Measurements from ENCODE around the gene EGLN3. TPM values are rescaled to one million over a fixed set of nuclear protein-coding genes. Genes with fewer than 3 reads are reported as not detected.
A peak's percentile ranks its signal among the peaks of the same experiment; 100 is the strongest.

EGLN3 gene
- total and polyA plus RNA-seq, 2 of the 13 experiments (the other 11 are each of a cell fraction or from before 2014, with no cell fraction given) = 0.18 to 27.3 TPM

- TF ChIP-seq EP300 (IDR thresholded peaks at IDR 0.05; ENCODE audit: low read depth in 2 of 2, low read length in 2 of 2) = peak in 1 of 2 experiments; percentile 46; a peak in 1 of 4 replicates
- TF ChIP-seq EP300 (CRISPR knock-in tag; IDR thresholded peaks at IDR 0.05; ENCODE audit: borderline replicate concordance) = no peak
- TF ChIP-seq ZKSCAN1 (IDR thresholded peaks at IDR 0.05; ENCODE audit: low read length) = no peak
- no peak for TF ChIP-seq ONECUT2 (CRISPR knock-in tag; IDR thresholded peaks at IDR 0.05)
- 0 out of 2 replicates have a peak, but pooled peaks have one; percentile 2 for TF ChIP-seq KAT2B (IDR thresholded peaks at IDR 0.05; ENCODE audit: borderline replicate concordance, low read depth, low read length)
Measured at GRCh38 chr14:33922125-33922524, 28.7 kb downstream of the EGLN3 start (continued).

GRCh38 chr14:33918256-33918655, 32.6 kb downstream of the EGLN3 start:
- H3K9me3 ChIP-seq (ENCODE audit: low read length) = no peaks in the 10 kb centered on the region
- FAIRE-seq (no peak), DNase-seq (ENCODE audit: low spot score) (no peak), ATAC-seq (no peak)
- no peaks in the 10 kb centered on the region for H3K4me1 ChIP-seq (ENCODE audit: insufficient read depth, low read length)
- intact Hi-C loops (cut with micrococcal nuclease; ENCODE audit: unreplicated experiment) = no loop called here
- no peak overlapping the region for H3K4me2 ChIP-seq (ENCODE audit: low read depth, low read length)
- H3K27ac ChIP-seq (ENCODE audit: extremely low read length, insufficient read depth, low read length) = no peak overlapping the region
- H3K27me3 ChIP-seq (ENCODE audit: control insufficient read depth in 1 of 2, insufficient read depth in 2 of 2, low read length in 2 of 2) = no peaks in the 10 kb centered on the region
- POLR2A ChIA-PET = interaction anchor here (1.7 kb wide), 1 partner anchor 9 kb away, joined by 3 read pairs; no protein-coding TSS in a partner anchor
- no TSS peak for BruUV-seq (replicated peaks)
- H2AFZ ChIP-seq (ENCODE audit: low read length) = no peak overlapping the region
- 28% methylated on average over 3 of the region's 3 CpGs for WGBS (ENCODE audit: low lambda C conversion rate)
- no peak overlapping the region for H3K9ac ChIP-seq (ENCODE audit: insufficient read depth, low read depth, low read length)
- H3K4me3 ChIP-seq (replicated peaks in 1 of 3; ENCODE audit: insufficient read depth in 1 of 3, low read depth in 2 of 3, low read length in 3 of 3) = no peak overlapping the region
- CTCF ChIA-PET (ENCODE audit: low intra/inter-chr PET ratio, low total read pairs) = no interaction called here
- in situ Hi-C loops (cut with HindIII; ENCODE audit: extremely low pct_ligation_motif_present, low pct_unique_long_range_greater_than_20kb) = no loop called here
- H3K36me3 ChIP-seq (replicated peaks in 1 of 2; ENCODE audit: control insufficient read depth in 1 of 2, insufficient read depth in 2 of 2, low read length in 2 of 2) = no peaks in the 10 kb centered on the region
- TF ChIP-seq MBD4 (IDR thresholded peaks at IDR 0.05; ENCODE audit: borderline replicate concordance, low read length) (peak; percentile 24; the same call in 1 of the 2 replicates), NBN (conservative IDR thresholded peaks at IDR 0.05) (no peak), ZFP37 (CRISPR knock-in tag; IDR thresholded peaks at IDR 0.05; ENCODE audit: borderline replicate concordance) (0 out of 2 replicates have a peak, but pooled peaks have one; percentile 27)
- H3K79me2 ChIP-seq (ENCODE audit: insufficient read depth, low read length) = no peaks in the 10 kb centered on the region
- no peaks in the 10 kb centered on the region for H4K20me1 ChIP-seq (ENCODE audit: insufficient read depth, low read length)

GRCh38 chr14:33917661-33918060, 33.2 kb downstream of the EGLN3 start:
- FAIRE-seq (no peak), ATAC-seq (no peak), DNase-seq (ENCODE audit: low spot score) (no peak)
- Histone ChIP-seq H3K4me1 (ENCODE audit: insufficient read depth, low read length) (no peaks in the 10 kb centered on the region), H2AFZ (ENCODE audit: low read length) (no peak overlapping the region), H4K20me1 (ENCODE audit: insufficient read depth, low read length) (no peaks in the 10 kb centered on the region), H3K27me3 (ENCODE audit: control insufficient read depth in 1 of 2, insufficient read depth in 2 of 2, low read length in 2 of 2) (no peaks in the 10 kb centered on the region), H3K79me2 (ENCODE audit: insufficient read depth, low read length) (no peaks in the 10 kb centered on the region), H3K4me3 (replicated peaks in 1 of 3; ENCODE audit: insufficient read depth in 1 of 3, low read depth in 2 of 3, low read length in 3 of 3) (no peak overlapping the region), H3K36me3 (replicated peaks in 1 of 2; ENCODE audit: control insufficient read depth in 1 of 2, insufficient read depth in 2 of 2, low read length in 2 of 2) (no peaks in the 10 kb centered on the region), H3K4me2 (ENCODE audit: low read depth, low read length) (no peak overlapping the region), H3K9ac (ENCODE audit: insufficient read depth, low read depth, low read length) (no peak overlapping the region), H3K9me3 (ENCODE audit: low read length) (no peaks in the 10 kb centered on the region), H3K27ac (ENCODE audit: extremely low read length, insufficient read depth, low read length) (no peak overlapping the region)
- 26% methylated on average over 1 of the region's 1 CpG for WGBS (ENCODE audit: low lambda C conversion rate)
- no TSS peak for BruUV-seq (replicated peaks)
- intact Hi-C loops (cut with micrococcal nuclease; ENCODE audit: unreplicated experiment) = no loop called here
- in situ Hi-C loops (cut with HindIII; ENCODE audit: extremely low pct_ligation_motif_present, low pct_unique_long_range_greater_than_20kb) = no loop called here
- CTCF ChIA-PET (ENCODE audit: low intra/inter-chr PET ratio, low total read pairs) = no interaction called here
- POLR2A ChIA-PET = no interaction called here
- TF ChIP-seq XRCC5 (optimal IDR thresholded peaks at IDR 0.05; ENCODE audit: low read length) (no peak), TFDP2 (CRISPR knock-in tag; IDR thresholded peaks at IDR 0.05) (no peak), ZNF263 (CRISPR knock-in tag; IDR thresholded peaks at IDR 0.05) (no peak)
